Skeletal muscle satellite cell (primary cell): ENCODE results near the gene TNN.

ENCODE experiments used
- H3K27me3 ChIP-seq: 2 replicates; pipeline ENCODE4 v1.7.0; 2013; ENCODE audit warnings: low read length; ENCODE audit not compliant: control insufficient read depth, insufficient read depth
- H3K36me3 ChIP-seq: 2 replicates; pipeline ENCODE4 v1.7.0; 2013; ENCODE audit warnings: mild to moderate bottlenecking, control low read depth, low read length; ENCODE audit not compliant: insufficient read depth
- H3K4me1 ChIP-seq: 2 replicates; pipeline ENCODE4 v1.7.0; 2013; ENCODE audit warnings: low read length; ENCODE audit not compliant: control insufficient read depth, insufficient read depth
- H3K4me2 ChIP-seq: 2 replicates; pipeline ENCODE4 v1.7.0; 2013; ENCODE audit warnings: mild to moderate bottlenecking, low read length
- H3K4me3 ChIP-seq: 2 replicates; pipeline ENCODE4 v1.7.0; 2013; ENCODE audit warnings: low read length
- H3K9ac ChIP-seq: 2 replicates; pipeline ENCODE4 v1.7.0; 2013; ENCODE audit warnings: mild to moderate bottlenecking, low read depth, low read length, moderate library complexity
- H3K9me3 ChIP-seq: replicated peaks from 2 replicates; pipeline ENCODE4 v1.7.0; 2013; ENCODE audit warnings: mild to moderate bottlenecking, control low read depth, low read length

Gene TNN

GRCh38 chr1:175169286-175170018 lies 101.8 kb downstream of the TNN start:
- peaks cover 4% of the 10 kb centered on the region for H3K27me3 ChIP-seq
- no peak overlapping the region for H3K9ac ChIP-seq
- no peaks in the 10 kb centered on the region for H3K36me3 ChIP-seq
- H3K4me1 ChIP-seq = peaks cover 6% of the 10 kb centered on the region
- no peak overlapping the region for H3K4me3 ChIP-seq
- no peak overlapping the region for H3K4me2 ChIP-seq
- H3K9me3 ChIP-seq = no peaks in the 10 kb centered on the region

- Histone ChIP-seq H3K9me3 (no peaks in the 10 kb centered on the region), H3K4me3 (no peak overlapping the region), H3K36me3 (no peaks in the 10 kb centered on the region), H3K4me1 (peaks cover 6% of the 10 kb centered on the region), H3K4me2 (no peak overlapping the region), H3K9ac (no peak overlapping the region), H3K27me3 (peaks cover 4% of the 10 kb centered on the region)
Observed at GRCh38 chr1:175171036-175171913, 103.6 kb downstream of the TNN start.

GRCh38 chr1:175172503-175172902 lies 104.9 kb downstream of the TNN start:
- Histone ChIP-seq H3K27me3 (no peaks in the 10 kb centered on the region), H3K4me3 (no peak overlapping the region), H3K4me2 (no peak overlapping the region), H3K9ac (no peak overlapping the region), H3K4me1 (peaks cover 6% of the 10 kb centered on the region), H3K9me3 (no peaks in the 10 kb centered on the region), H3K36me3 (no peaks in the 10 kb centered on the region)

GRCh38 chr1:175173531-175173930 lies 105.9 kb downstream of the TNN start:
- H3K4me3 ChIP-seq = no peak overlapping the region
- no peak overlapping the region for H3K9ac ChIP-seq
- H3K27me3 ChIP-seq = no peaks in the 10 kb centered on the region
- H3K4me1 ChIP-seq = peaks cover 6% of the 10 kb centered on the region
- no peak overlapping the region for H3K4me2 ChIP-seq
- H3K36me3 ChIP-seq = no peaks in the 10 kb centered on the region
- no peaks in the 10 kb centered on the region for H3K9me3 ChIP-seq

GRCh38 chr1:175174309-175175102 lies 106.9 kb downstream of the TNN start:
- Histone ChIP-seq H3K36me3 (no peaks in the 10 kb centered on the region), H3K4me2 (no peak overlapping the region), H3K4me1 (peaks cover 4% of the 10 kb centered on the region), H3K4me3 (no peak overlapping the region), H3K9me3 (no peaks in the 10 kb centered on the region), H3K9ac (no peak overlapping the region), H3K27me3 (no peaks in the 10 kb centered on the region)

GRCh38 chr1:175176246-175176645 lies 108.6 kb downstream of the TNN start:
- Histone ChIP-seq H3K9me3 (no peaks in the 10 kb centered on the region), H3K4me3 (no peak overlapping the region), H3K27me3 (peaks cover 3% of the 10 kb centered on the region), H3K36me3 (no peaks in the 10 kb centered on the region), H3K4me2 (no peak overlapping the region), H3K9ac (no peak overlapping the region), H3K4me1 (no peaks in the 10 kb centered on the region)

GRCh38 chr1:175178056-175178455 lies 110.4 kb downstream of the TNN start:
- Histone ChIP-seq H3K4me1 (no peaks in the 10 kb centered on the region), H3K9ac (no peak overlapping the region), H3K36me3 (no peaks in the 10 kb centered on the region), H3K4me3 (no peak overlapping the region), H3K27me3 (peaks cover 3% of the 10 kb centered on the region), H3K9me3 (no peaks in the 10 kb centered on the region), H3K4me2 (no peak overlapping the region)

- Histone ChIP-seq H3K4me3 (no peak overlapping the region), H3K9me3 (no peaks in the 10 kb centered on the region), H3K4me1 (no peaks in the 10 kb centered on the region), H3K36me3 (no peaks in the 10 kb centered on the region), H3K9ac (no peak overlapping the region), H3K4me2 (no peak overlapping the region), H3K27me3 (peaks cover 3% of the 10 kb centered on the region)
Observed at GRCh38 chr1:175178456-175178855, 110.8 kb downstream of the TNN start.

GRCh38 chr1:175179837-175180590 lies 112.4 kb downstream of the TNN start:
- H3K9ac ChIP-seq = no peak overlapping the region
- no peaks in the 10 kb centered on the region for H3K9me3 ChIP-seq
- H3K36me3 ChIP-seq = no peaks in the 10 kb centered on the region
- no peak overlapping the region for H3K4me2 ChIP-seq
- no peak overlapping the region for H3K4me3 ChIP-seq
- no peaks in the 10 kb centered on the region for H3K4me1 ChIP-seq
- H3K27me3 ChIP-seq = peaks cover 3% of the 10 kb centered on the region

- Histone ChIP-seq H3K4me3 (no peak overlapping the region), H3K9ac (no peak overlapping the region), H3K9me3 (no peaks in the 10 kb centered on the region), H3K36me3 (no peaks in the 10 kb centered on the region), H3K4me2 (no peak overlapping the region), H3K27me3 (peaks cover 3% of the 10 kb centered on the region), H3K4me1 (no peaks in the 10 kb centered on the region)
Observed at GRCh38 chr1:175182201-175182746, 114.6 kb downstream of the TNN start.
